ENCODE measurements around the gene CTNS.

The CTNS gene

GRCh38 chr17:3598078-3598477 is 38.5 kb upstream of the CTNS start:
- no peak overlapping the region for H3K9ac ChIP-seq
- no peaks in the 10 kb centered on the region for H3K9me3 ChIP-seq
- H4K20me1 ChIP-seq, result no peaks in the 10 kb centered on the region
- H3K4me3 ChIP-seq, result no peak overlapping the region
- no peak overlapping the region for H3K27ac ChIP-seq
- no peak overlapping the region for H3K4me2 ChIP-seq
- no peak for TF ChIP-seq Cebpa-rat (IDR thresholded peaks at IDR 0.05)
- H3K27me3 ChIP-seq, result no peaks in the 10 kb centered on the region
- H3K36me3 ChIP-seq, result peaks cover 23% of the 10 kb centered on the region; the same call in 1 of the 2 replicates
- H3K4me1 ChIP-seq, result no peaks in the 10 kb centered on the region; the same call in 1 of the 2 replicates

- H3K4me2 ChIP-seq, result no peak overlapping the region
- H3K4me3 ChIP-seq, result no peak overlapping the region
- no peak overlapping the region for H3K27ac ChIP-seq
- H3K36me3 ChIP-seq, result peaks cover 43% of the 10 kb centered on the region
- no peaks in the 10 kb centered on the region for H3K4me1 ChIP-seq
- H4K20me1 ChIP-seq, result no peaks in the 10 kb centered on the region
- H3K9ac ChIP-seq, result no peak overlapping the region
- TF ChIP-seq Cebpa-rat (IDR thresholded peaks at IDR 0.05), result no peak
- no peaks in the 10 kb centered on the region for H3K9me3 ChIP-seq
- no peaks in the 10 kb centered on the region for H3K27me3 ChIP-seq
These were observed 35.9 kb upstream of the CTNS start for GRCh38 chr17:3600529-3601205.

- Histone ChIP-seq H3K27ac (no peak overlapping the region), H3K27me3 (no peaks in the 10 kb centered on the region), H3K9me3 (no peaks in the 10 kb centered on the region), H3K4me3 (no peak overlapping the region), H3K4me2 (no peak overlapping the region), H3K9ac (no peak overlapping the region), H3K4me1 (no peaks in the 10 kb centered on the region), H4K20me1 (no peaks in the 10 kb centered on the region), H3K36me3 (peaks cover 52% of the 10 kb centered on the region)
- no peak for TF ChIP-seq Cebpa-rat (IDR thresholded peaks at IDR 0.05)
These were observed 34.1 kb upstream of the CTNS start for GRCh38 chr17:3602499-3602898.

GRCh38 chr17:3603119-3603869 is 33.3 kb upstream of the CTNS start:
- Histone ChIP-seq H3K4me3 (no peak overlapping the region), H4K20me1 (0 out of 2 replicates have a peak, but pooled peaks cover under 1% of the 10 kb centered on the region), H3K4me1 (no peaks in the 10 kb centered on the region), H3K9me3 (no peaks in the 10 kb centered on the region), H3K9ac (no peak overlapping the region), H3K4me2 (no peak overlapping the region), H3K27me3 (no peaks in the 10 kb centered on the region), H3K36me3 (peaks cover 60% of the 10 kb centered on the region), H3K27ac (no peak overlapping the region)
- no peak for TF ChIP-seq Cebpa-rat (IDR thresholded peaks at IDR 0.05)

GRCh38 chr17:3603870-3604259 is 32.7 kb upstream of the CTNS start:
- no peak overlapping the region for H3K4me3 ChIP-seq
- H3K4me1 ChIP-seq, result no peaks in the 10 kb centered on the region
- no peaks in the 10 kb centered on the region for H3K9me3 ChIP-seq
- no peaks in the 10 kb centered on the region for H3K27me3 ChIP-seq
- H3K9ac ChIP-seq, result no peak overlapping the region
- no peak overlapping the region for H3K4me2 ChIP-seq
- H4K20me1 ChIP-seq, result 0 out of 2 replicates have a peak, but pooled peaks cover 6% of the 10 kb centered on the region
- no peak for TF ChIP-seq Cebpa-rat (IDR thresholded peaks at IDR 0.05)
- no peak overlapping the region for H3K27ac ChIP-seq
- peaks cover 66% of the 10 kb centered on the region for H3K36me3 ChIP-seq

- no peak overlapping the region for H3K4me2 ChIP-seq
- H3K36me3 ChIP-seq, result peaks cover 100% of the 10 kb centered on the region
- H3K4me3 ChIP-seq, result no peak overlapping the region
- no peak overlapping the region for H3K27ac ChIP-seq
- H3K4me1 ChIP-seq, result no peaks in the 10 kb centered on the region
- H3K9me3 ChIP-seq, result no peaks in the 10 kb centered on the region
- H4K20me1 ChIP-seq, result peaks cover 23% of the 10 kb centered on the region
- H3K9ac ChIP-seq, result no peak overlapping the region
- no peak for TF ChIP-seq Cebpa-rat (IDR thresholded peaks at IDR 0.05)
- no peaks in the 10 kb centered on the region for H3K27me3 ChIP-seq
These were observed 26.9 kb upstream of the CTNS start for GRCh38 chr17:3609689-3610088.

GRCh38 chr17:3610523-3610922 is 26.0 kb upstream of the CTNS start:
- H3K4me3 ChIP-seq, result no peak overlapping the region
- no peaks in the 10 kb centered on the region for H3K27me3 ChIP-seq
- H3K27ac ChIP-seq, result no peak overlapping the region
- no peaks in the 10 kb centered on the region for H3K4me1 ChIP-seq
- no peak overlapping the region for H3K4me2 ChIP-seq
- H3K9me3 ChIP-seq, result no peaks in the 10 kb centered on the region
- peaks cover 23% of the 10 kb centered on the region for H4K20me1 ChIP-seq
- H3K9ac ChIP-seq, result no peak overlapping the region
- no peak for TF ChIP-seq Cebpa-rat (IDR thresholded peaks at IDR 0.05)
- peaks cover 100% of the 10 kb centered on the region for H3K36me3 ChIP-seq

- Histone ChIP-seq H3K27ac (no peak overlapping the region), H3K27me3 (no peaks in the 10 kb centered on the region), H3K4me3 (no peak overlapping the region), H4K20me1 (peaks cover 23% of the 10 kb centered on the region), H3K4me1 (no peaks in the 10 kb centered on the region), H3K9ac (no peak overlapping the region), H3K36me3 (peaks cover 100% of the 10 kb centered on the region), H3K9me3 (no peaks in the 10 kb centered on the region), H3K4me2 (no peak overlapping the region)
- no peak for TF ChIP-seq Cebpa-rat (IDR thresholded peaks at IDR 0.05)
These were observed 23.4 kb upstream of the CTNS start for GRCh38 chr17:3613124-3613523.

- Histone ChIP-seq H3K4me1 (no peaks in the 10 kb centered on the region), H3K36me3 (peaks cover 100% of the 10 kb centered on the region), H3K4me3 (no peak overlapping the region), H3K27ac (no peak overlapping the region), H3K27me3 (no peaks in the 10 kb centered on the region), H4K20me1 (peaks cover 3% of the 10 kb centered on the region; the same call in 1 of the 2 replicates), H3K4me2 (no peak overlapping the region), H3K9ac (no peak overlapping the region), H3K9me3 (no peaks in the 10 kb centered on the region)
- TF ChIP-seq Cebpa-rat (IDR thresholded peaks at IDR 0.05), result no peak
These were observed 21.2 kb upstream of the CTNS start for GRCh38 chr17:3615160-3615870.
